Inflammatory macrophage treated with lipopolysaccharide for 1 hour (primary cell): ENCODE measurements around the gene NR2F2.
A peak's percentile ranks its signal among the peaks of the same experiment; 100 is the strongest.

ENCODE experiments used
- DNase-seq, 2 donors: peaks; one replicate each; pipeline ENCODE4 v3.0.0-alpha.2; 2020 to 2022

NR2F2 gene

DNA sequence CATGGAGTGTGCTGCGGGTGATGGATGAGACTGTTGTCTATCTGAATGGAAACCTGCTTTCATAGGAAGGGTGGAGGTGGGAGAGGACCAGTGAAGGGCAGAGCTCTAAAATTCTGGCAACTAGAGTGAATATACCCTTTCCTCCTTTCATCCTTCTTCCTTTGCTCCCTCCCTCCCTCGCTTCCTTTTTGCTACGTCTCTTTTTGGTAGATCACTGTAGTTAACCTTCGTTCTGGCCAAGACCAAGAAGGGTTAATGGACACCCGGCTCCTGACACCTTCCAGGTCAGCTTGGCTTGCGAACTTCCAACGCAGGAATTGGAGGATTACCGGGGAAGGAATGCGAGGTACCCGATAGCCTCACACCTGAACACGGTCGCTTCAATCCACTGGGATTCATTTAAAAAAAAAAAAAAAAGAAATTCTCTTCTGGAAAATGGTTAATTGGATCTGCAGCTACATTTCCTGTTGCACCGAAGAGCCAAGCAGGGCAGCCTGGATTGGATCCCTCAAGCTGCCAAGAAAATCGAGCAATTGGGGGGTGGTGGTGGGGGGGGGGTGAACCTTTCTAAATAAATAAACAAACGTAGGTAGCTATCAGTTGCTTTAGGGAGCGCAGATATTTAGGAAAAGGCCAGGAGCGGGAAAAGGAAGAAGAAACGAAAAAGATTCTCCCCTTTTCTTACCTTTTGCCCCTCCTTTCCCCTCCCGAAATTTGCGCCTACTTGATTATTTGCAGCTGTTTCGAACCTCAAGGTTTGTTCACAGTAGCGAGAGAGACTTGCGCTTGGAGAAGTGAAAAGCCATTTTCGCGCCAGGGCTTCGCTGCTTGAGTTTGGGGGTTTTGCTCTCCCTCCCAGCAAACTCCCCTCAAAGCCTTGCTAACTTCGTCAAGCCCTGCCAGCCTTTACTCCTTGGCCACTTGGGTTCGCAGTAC is 9.5 kb upstream of the NR2F2 start:
- no peak for DNase-seq

DNA sequence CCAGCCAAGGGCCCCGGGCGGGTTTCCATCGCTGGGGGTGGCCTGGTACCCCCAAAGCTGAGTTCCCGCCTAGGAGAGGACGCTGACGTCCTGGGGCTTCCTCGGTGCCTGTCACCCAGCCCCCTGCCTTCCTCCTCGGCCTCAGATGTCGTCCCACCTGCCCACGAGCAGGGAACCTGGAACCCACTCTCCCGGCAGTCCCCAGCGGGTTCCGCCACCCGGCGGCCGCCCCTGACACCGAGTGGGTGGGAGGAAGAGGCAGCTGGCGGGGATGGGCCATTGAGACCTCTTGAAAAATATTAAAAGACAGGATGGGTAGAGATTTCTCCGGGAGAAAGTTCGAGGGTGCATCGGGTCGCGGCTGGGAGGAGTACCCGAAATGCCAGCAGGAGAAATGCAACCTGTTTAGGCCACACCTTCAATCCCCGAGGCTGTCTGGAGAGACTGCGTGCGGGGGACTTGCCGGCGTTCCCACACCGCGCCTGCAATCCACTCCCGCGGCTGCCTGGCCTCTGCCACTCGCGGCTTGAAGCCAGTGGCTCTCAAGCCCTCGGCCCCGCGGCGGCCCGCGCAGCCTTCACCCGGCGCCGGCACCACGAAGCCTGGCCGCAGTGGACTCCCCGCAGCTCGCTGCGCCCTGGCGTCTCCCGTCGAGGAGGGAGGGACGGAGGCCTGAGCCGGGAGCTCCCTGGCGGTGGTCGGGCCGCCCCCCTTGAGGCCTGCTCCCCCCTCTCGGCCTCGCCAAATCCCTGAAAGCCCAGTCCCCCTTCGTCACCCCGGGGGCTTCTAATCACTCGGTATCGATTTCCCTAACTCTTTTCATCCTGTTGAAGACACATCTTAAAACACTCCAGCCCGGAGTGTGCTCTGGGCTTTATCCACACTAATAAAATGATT is 8.6 kb upstream of the NR2F2 start:
- DNase-seq = no peak

DNA sequence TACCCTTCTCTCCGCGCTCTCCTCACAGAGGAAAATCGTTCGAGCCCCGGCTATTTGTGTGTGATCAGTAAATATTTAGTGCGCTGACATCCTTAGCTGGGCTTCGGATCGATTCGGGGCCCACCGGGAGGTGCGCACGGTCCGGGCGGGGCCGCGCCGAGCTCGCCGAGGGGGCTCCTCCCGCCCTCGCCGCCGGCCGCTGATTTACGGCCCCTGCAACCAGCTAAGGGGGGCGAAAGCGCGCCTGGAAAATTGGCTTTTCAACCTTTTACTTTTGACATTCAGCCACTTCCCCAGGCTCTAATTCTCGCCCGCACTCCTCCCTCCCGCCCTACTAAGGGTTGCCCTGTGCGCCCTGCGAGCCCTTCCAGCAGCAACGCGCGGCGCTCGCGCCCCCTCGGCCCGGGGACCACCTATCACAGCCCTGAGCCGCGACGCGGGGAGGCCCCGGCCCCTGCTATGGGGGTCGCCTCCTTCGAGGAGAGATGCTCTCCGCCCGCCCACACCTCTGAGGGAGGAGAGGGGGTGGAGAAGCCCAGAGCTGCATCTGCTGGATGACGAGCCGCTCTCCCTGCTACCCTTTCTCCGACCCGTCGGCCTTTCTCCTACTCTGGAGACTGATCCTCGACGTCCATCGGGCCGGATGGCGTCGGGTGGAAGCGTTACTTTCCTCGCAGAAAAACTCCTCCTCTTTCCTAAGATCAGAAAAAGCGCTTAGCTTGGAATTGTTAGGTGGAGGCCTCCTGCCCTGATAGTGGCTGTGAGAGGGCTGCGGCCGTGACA is 7.8 kb upstream of the NR2F2 start:
- DNase-seq = no peak

DNA sequence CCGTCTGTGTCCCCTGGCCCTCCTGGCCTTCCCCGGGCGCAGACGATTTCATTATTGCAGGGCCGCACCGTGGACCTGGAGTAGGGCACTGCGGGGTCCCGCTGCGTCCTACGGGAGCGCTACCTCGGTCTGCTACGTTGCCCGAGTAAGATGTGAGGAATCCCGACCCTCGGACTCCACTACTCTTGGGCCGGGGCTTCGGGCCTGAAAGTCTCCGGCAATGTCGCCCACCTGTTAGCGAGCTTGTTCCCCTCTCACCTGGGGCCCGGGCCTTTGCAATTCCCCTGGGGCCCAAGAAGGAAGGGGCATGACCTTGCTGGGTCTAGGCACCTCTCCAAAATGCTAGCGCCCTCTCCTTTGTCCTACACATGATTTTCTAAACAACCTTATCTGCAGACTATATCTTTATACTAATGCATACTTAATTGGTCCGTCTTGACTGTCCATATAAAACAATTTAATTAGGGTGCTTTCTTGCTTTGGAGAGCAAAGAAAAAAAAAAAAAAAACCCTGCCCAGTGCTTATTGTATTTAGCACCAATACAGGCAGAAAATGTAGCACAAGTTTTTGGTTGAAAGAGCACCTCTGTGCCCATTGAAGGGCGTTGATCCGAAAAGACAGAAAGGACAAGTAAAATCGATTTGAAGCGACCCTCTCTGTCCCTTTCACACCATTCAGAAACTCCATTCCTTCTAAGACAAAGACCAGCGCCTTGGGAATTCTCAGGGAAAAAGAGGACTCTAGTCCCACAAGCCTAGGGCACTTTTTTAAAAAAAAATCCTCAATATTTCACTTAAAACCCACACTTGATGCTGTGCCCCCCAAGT is 7.0 kb upstream of the NR2F2 start:
- no peak for DNase-seq

DNA sequence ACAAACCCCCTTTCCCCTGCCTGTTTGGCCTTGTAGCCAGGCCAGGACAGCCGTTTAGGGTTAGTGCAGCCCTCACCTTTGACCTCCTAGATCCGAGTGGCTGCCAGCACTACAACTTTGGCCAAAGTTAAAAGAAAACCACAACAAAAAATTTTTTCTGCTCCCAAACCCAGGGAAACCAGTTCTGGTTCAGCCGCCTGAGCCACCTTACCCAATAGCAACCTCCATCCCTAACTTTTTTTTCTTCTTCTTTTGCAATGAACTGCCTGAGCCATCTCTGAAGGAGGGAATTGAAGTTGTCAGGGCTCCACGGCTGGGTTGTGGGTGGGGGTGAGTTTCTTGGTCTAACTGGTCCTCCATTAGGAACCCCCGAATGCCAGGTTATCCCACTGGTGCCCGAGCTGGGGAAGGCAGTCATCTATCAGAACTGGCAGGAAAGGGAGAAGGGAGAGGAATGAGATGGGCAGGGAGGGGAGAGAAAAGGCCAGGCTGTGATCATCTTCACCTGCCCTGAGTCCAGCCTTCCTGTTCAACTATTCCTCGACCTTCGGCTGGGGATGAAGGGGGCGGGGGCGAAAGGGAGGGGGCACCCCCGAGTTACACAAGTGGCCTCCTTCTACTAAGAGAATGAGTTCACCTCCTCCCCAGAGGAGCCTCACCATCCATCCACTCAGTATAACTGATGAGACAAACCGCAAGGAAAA is 6.2 kb upstream of the NR2F2 start:
- DNase-seq = no peak

DNA sequence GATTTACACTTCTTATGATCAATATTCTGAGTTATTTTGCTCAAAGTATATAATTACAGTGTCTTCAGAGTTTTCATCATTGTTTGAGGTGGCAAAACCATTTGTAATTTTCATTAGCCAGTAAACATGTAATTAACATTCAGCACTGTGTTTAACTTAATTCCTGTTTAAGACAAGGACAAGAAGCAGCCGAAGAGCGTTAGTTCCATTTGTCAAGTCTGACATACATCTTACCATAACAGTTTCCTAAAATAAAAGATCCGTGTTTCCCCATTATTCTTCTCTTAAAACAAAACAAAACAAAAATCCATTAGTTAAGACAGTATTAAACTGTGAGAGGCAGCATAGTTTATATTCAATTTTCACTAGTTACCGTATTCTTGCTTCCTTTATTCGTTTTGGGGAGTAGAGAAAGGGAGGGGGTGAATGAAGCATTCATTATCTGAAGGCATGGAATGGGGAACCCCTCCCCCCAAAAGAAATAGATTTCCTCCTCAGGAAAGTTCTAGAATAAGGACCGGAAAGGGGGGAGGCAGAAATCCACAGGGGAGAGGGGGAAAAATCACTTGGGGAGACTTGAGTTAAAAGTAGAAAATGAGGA is 5.5 kb upstream of the NR2F2 start:
- no peak for DNase-seq

DNA sequence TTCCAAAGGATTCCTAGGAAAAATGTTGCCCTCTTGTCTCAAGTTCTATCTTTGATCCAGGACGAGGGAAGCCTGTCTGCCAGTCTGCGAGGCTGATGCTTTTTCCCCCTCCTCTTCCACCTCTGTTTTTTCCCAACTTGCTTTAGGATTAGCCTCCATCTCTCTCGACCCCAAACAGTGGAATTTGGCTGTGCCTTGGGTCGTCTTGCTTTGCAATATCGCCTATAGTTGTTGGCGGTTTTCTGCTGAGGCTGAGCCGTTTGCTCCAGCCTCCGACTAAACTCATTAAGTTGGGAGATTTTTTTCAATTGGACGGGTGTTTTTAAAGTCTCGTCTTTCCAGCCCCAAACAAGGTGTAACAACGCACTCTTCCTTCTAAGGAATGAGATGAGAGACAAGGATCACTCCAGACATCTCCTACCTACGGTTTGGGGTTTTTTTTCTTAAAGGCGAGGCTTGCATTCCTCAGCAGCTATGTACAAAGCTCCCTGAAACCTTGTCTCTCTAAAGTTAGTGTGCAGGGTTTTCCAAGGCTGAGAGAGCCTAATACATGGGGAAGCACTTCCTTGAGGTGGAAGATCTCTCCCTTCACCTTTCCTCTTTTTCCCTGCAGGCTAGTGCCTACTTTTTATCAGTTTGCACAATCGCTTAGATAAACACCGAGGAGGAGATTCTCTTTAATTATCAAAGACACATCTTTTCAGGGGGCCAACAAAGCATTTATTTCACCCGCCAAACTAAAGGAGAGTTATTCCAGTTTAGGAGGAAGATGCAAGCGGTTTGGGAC is 4.8 kb upstream of the NR2F2 start:
- no peak for DNase-seq

DNA sequence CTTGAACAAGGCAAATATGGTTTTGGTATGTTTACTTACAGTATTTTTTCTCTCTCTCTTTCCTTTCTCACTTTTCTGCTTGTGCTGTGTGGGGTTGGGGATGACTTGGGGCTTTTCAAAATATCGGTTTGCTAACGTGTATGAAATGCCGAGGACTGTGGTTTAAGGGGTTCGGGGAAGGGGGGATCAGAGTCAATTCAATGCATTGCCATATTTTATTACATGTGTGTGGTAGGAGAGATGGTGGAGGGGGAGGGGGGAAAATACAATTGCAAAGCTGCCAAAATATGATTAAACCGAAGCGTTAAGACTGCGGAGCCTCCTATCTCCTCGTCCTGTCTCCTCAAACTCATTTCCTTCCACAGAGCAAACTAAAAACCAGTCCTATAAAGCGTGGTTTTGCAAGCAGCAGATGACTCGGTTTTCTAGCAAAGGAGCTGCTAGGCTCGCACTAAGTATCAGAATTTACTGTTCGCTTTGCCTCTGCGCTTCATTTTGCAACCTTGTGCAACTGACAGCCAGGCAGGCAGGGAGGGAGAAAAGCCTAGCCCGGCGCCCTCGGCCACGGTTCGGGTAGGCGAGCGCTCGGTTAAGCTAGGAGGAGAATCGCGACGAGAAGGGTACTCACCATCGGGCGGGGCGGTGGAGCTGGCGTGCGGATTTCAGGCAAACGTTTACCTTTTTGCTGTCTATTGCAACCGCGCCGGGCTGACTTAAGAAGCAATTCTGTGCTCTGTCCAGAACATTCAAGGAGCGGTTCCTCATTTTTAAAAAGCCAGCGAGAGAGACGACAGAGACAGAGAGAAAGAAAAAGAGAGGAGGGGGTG is 4.0 kb upstream of the NR2F2 start:
- DNase-seq = no peak

DNA sequence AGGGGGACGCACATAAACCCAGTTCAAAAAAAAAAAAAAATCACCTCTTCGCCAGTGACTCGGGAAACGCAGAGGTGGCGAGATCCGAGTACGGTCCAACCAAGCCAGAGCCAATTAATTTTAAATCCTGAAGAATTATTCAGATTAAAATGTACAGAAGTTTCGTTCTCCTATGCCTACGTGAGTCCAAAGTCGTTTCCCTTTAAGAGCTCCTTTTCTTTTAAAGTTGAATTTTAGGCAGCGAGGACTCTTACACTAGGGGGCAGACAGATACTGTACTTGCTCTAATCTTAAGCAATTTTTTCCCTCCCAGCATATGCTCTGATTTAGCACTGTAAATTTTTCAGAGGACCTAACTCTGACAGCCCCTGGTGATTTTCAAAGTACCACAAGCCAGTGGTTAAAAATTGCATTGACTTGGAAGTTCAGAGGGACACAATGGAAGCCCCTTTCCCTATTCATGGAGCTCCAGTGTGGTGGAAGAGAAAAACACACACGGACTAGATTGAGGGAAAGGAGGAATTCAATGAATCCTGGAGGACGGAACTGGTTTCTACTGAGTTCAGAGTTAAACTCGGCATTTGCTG is 3.3 kb upstream of the NR2F2 start:
- DNase-seq = peak; percentile 42 to 77

DNA sequence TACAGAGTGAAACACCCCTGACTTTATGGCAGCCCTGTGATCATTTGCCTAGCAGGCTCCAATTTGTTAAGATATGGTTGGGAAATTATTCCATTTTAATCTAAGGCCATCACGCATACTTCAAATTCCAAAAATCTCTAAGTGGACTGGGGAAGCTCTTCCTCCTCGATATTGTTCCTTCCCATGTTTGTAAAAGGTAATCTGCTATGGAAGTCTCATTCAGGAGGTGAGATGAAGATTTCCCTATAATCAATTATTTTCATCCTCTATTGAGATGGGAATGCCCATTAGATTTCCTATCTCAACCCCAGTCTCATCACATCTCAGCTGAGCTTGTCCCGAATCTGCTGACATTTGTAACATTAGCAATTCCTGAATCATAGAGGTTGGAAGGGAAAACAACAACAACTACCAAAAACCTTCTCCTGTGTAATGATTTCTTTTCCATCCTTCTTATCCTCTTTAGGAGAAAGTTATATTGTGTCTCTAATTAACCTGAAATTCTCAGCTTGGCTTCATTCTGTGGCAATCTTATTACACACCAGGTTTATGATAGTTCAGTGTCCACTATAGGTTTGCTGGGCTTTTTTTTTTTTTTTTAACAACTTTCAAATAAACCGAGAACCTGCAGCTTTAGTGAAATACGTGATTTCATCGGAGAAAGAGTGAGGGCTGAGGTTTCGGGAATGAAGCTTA is 2.2 kb upstream of the NR2F2 start:
- DNase-seq = no peak

DNA sequence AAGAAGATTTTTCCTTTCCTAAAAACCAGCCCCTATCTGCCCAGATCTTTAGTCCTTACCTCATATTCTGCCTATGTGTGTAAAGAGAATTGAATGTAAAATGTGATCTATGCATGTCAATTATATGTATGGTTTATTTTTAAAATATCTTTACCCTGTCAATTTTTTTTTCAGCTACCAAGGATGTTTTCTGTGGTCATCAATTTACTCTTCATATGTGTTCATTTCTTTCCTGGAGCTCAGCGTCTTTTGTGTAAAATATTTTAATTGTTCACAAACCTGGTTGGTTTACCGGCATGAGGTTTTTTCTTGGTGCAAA is 1.7 kb upstream of the NR2F2 start:
- no peak for DNase-seq

DNA sequence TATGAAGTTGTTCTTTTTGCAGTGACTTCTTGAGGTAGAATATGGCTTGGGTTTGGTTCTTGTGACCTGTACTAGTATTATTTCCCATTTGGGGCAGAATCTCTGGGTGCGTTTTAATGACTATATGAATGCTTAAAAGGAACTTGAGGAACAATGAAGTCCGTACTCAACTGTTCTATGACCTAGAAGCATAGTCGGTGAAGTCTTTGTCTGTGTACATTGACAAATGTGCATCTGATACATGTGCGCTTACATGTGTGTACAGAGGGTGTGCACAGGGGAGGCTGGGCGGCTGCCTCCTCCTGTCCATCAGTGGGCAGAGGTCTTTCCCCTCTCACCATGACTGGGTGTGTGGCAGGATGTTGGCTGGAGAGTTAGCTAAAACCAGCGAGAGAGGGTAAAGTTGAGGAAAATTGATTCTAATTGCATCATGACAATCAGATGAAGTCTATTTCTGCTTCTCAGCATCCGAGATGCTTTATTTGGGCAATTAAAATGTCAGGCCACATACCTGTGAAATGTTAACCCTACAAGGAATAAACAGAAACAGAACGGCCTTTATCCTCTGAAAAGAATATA is 1.0 kb upstream of the NR2F2 start:
- no peak for DNase-seq

DNA sequence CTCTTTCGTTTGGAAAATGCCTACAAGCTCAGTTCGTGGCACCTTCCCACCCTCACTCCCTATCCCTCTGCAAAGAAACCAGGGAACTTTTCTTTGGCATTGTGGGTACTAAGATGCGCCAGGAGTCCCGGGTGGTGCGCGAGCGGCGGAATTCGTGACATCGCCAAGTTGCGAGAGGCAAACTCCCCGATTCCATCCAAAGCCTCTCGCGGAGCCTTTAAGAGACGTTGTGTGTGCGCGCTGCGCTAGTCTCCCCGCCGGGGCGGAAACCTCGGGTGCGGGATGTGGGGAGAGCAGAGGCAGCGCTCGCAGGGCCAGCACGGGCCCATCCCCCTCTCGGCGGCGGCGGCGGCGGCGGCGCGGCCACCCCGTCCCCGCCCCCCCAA is 443 bp upstream of the NR2F2 start:
- no peak for DNase-seq

DNA sequence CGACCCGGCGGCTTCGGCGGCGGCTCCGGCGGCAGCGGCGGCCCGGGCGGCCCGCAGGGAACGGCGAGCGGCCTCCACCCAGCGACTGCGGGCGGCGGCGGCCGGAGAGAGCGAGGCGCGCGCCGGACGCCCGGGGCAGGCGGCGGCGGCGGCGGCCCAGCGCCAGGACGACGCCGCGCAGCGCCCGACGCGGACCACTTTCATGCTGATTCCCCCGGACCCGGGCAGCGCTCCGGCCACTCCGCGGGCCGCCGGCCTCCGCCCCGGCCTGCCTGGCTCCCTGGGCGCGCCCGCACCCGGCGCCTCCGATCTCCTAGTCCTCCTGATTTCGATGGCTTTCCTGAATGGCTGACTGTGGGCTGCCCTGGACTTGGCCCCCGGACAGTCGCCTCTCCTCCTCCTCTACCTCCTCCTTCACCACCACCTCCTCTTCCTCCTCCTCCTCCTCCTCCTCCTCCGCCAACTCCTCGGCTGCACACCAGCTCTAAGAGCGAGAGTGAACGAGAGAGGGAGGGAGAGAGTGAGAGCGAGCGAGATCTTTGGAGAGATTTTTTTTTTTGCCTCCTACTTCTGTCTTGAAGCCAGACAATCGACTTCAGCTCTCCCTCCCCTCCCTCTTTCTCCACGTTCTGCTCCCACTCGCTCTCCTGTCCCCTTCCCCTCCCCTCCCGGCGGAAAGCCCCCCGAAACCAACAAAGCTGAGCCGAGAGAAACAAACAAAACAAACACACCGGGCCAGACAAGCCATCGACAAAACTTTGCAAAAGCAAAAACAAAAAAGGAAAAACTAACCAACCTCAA is 844 bp downstream of the NR2F2 start:
- DNase-seq = no peak

DNA sequence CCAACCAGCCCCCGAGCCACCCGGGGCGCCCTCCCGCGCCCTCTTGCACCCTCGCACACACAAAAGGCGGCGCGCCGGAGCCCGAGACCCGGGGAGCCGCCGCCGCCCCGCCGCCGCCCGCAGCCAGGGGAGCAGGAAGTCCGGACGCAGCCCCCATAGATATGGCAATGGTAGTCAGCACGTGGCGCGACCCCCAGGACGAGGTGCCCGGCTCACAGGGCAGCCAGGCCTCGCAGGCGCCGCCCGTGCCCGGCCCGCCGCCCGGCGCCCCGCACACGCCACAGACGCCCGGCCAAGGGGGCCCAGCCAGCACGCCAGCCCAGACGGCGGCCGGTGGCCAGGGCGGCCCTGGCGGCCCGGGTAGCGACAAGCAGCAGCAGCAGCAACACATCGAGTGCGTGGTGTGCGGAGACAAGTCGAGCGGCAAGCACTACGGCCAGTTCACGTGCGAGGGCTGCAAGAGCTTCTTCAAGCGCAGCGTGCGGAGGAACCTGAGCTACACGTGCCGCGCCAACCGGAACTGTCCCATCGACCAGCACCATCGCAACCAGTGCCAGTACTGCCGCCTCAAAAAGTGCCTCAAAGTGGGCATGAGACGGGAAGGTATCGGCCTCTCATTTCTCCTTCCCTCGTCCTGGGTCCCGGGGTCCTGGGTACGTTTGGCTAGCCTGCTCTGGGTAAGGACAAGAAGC is 1.6 kb downstream of the NR2F2 start:
- DNase-seq = no peak

DNA sequence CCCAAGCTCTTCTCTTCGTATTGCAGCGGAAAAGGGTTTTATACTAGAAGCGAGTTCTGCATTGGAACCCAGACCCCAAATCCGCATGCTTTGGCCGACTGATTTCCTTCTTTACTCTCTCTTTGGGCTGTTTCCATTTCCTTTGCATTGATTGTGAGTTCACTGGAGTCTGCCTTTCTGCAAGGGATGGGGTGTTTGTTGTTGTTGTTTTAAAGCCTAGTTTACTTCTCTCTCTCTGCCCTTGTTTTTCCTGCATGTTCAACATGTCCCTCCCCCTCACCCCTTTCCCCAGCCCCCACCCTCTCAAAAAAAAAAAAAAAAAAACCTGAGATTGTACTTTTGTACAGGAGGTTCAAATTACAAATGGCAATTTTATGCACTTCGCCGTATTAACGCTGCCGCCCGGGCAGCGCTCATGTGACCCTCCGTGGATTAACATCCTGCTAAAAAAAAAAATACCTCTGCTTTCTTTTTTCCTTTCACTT is 2.2 kb downstream of the NR2F2 start:
- DNase-seq = no peak
